UCSD-AML1 (cell line): Measurements from ENCODE around the gene FAXDC2.
"Not testable (repeated sequence)": the region's sequence is repeated elsewhere in the genome, so short reads cannot be mapped to it uniquely, and the experiment has no call there.

Experiments used
- DNase-seq: peaks from one replicate; lab custom pipeline; 2025; ENCODE audit not compliant: unreplicated experiment; lab: John Stamatoyannopoulos, UW

FAXDC2 gene

DNA sequence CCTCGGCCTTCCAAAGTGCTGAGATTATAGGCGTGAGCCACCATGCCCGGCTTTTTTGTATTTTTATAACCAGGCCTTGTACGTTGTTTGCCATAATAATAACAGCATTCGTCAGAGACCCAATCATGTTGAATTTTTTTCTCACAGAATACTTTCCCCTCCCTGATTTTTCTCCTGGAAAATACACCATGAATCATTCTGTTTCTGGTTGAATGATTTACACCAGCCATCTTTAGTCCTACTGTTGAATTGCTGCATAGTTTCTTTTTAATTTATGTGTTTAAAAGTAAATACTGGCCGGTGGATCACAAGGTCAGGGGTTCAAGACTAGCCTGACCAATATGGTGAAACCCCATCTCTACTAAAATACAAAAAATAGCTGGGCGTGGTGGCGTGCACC, 11.5 kb upstream of the FAXDC2 start:
- DNase-seq, result no peak

DNA sequence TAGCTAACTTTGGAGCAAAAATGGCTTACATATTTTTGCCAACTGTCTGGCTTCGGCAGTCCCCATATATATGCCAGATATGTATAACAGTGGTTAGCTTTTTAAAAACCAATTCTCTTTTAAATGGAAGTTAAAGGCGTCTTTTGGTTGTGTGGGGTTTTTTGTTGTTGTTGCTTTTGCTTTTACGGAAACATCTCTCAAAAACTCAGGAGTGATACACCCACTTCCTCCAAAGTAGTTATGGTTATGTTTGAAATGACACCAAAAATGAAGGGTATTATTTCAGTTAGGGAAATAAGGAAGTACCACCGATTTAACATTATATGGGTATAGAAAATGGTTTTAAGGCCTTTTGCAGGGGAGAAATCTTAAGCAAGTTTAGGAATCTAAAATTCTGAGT, 10.4 kb upstream of the FAXDC2 start:
- DNase-seq, result no peak

DNA sequence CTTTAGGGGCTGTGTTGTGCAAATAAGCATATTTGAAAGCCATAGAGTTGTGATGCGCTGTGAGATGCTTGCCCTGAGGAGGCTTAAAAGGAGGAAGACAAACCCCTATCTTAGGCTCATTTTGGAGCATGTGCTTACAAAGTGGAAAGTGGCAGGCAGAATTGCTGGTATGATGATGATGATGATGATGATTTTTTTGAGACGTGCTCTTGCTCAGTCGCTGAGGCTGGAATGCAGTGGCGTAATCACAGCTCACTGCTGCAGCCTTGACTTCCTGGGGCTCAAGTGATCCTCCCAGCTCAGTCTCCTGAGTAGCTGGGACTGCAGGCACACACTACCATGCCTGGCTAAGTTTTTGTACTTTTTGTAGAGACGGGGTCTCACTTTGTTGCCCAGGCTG, 9.7 kb upstream of the FAXDC2 start:
- peak; percentile 10 for DNase-seq

DNA sequence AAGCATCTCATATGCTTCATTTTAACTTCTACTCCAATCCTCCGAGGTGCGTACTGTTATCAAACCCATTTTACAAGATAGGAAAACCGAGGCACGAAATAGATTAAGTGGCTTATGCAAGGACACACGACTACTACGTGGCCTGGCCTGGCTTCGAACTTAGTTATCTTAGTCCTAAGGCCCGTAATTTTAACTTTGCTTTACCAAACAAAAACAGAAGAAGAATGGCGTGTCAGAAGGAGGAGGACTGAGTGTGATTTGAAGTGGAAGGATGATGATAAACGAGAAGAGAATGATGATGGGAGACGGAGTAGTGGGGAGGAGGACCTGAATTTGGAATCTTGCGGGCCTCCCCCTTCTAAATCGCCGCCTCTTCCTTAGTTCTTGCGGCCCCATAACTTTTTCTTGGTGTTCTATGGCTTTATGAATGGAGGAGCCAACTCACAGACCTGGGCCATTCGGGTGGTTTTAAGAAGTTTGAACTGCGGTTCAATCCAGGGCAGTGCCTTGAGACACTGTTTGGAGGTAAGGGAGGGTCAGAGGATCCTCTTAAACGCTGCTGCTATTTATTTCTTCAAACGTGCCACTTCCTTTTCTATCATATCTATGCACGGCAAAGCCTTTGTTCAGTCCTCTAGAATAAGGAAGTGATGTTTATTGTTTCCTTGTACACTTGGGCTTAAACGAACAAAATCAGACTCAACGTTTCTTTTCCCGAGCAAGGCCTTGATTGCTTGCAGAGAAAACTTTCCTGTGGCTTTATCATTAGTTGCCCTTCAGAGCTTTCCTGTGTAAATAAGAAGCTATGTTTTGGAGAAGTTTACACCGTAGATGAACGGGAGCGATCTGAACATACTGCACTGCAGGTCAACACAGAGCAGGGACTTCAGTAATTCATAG, 8.8 kb upstream of the FAXDC2 start:
- peak; percentile 18 for DNase-seq

DNA sequence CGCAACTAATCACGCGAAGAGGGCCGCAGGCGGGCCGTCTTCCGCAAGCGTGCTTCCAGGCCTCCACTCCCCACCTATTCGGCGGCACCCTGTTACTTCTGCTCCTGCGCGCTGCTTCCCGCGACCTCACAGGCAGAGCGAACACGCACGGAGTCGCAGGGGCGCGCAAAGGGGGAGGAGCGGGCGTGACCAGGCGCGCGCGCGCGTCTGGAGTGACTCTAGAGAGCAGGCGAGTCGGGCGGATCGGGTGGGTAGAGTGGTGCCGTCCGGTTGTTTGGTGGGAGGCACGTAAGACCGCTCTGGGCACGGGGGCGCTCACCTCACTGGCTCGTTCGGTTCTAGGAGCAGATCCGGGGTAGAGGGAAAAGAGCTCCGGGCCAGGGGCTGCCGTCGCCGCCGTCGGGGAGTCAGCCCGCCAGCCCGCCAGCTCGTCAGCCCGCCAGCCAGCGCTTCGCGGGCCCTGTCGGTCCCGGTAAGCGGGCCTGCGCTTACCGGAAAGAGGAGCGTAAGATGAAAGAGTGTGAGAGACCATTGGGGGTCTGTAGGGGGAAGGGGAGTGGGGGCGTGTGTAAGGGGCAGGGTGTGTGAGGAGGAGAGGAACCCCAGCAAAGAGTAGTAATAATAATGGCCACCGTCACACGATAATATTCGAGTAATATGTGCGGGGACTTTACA, 8.0 kb upstream of the FAXDC2 start, which contains the start of gene CNOT8:
CNOT8 (plus strand) TSS at position 331 of the 675 bp plus-strand sequence. CDS start 4,652 bp downstream, outside the sequence.
- DNase-seq, result peak; percentile 98

DNA sequence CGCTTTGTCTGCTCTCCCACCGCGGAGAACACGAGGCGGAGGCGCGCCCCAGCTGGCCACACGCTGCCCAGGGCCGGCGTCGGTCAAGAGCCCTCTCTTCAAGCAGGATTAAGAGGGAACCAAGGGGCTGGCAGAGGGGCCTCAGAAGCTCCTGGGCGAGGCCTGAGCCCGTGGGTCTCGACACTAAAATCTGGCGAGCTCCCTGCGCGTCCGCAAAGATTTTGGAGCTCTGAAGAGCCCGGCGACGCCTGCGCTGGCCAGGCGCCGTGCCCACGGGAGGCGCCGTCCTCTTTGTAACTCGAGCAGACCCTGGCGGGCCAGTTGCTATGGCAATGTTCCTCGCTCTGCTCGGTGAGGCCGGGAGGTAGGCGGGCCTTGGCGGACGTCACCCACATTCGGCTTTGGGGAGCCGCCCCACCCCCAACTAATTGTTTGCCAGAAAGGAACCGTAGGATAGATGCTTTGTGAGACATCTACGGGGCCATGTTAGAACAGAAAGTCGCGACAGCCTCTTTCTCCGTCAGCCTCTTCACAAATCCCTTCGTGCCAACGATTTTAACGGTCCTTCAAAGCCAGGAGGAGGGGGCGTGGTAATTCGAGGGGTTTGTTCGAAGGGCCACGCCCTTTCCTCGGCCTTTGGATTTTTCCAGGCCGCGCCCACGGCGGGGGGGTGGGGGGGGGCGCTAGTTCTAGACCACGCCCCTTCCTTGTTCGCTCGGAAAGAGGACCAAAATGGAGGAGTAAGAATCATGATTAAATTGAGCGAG, 7.3 kb upstream of the FAXDC2 start:
- peak; percentile 96 for DNase-seq

DNA sequence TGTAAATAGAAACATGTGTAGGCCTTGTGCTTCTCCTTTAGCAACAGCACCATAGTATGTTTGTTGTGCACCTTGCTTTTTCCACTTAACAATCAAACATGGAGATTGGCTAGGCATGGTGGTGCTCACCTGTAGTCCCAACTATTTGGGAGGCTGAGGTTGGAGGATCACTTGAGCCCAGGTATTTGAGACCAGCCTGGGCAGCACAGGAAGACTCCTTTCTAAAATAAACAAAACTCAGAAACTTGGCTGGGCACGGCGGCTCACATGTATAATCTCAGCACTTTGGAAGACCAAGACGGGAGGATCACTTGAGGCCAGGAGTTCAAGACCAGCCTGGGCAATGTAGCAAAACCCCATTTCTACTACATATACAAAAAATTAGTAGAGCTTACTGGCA, 948 bp upstream of the FAXDC2 start:
- DNase-seq, result no peak

DNA sequence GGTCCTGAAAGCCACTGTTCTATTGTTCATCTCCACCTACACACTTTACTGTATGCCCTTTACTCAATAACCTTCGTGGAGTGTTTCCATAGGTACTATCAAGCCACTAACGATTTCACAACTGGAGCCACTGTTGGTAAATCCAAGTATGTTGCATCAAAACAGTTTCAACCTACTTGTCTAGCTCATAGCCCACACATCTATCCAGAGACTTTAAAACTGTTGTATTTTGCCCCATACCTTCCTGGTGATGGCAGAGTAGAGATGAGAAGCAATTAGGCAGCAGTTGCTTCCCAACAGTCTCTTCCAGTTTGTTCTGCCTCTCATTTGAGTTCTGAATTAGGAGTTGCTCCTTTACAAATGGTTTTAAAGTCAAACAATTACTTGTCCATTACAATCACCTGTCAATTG, 607 bp downstream of the FAXDC2 start:
- no peak for DNase-seq

DNA sequence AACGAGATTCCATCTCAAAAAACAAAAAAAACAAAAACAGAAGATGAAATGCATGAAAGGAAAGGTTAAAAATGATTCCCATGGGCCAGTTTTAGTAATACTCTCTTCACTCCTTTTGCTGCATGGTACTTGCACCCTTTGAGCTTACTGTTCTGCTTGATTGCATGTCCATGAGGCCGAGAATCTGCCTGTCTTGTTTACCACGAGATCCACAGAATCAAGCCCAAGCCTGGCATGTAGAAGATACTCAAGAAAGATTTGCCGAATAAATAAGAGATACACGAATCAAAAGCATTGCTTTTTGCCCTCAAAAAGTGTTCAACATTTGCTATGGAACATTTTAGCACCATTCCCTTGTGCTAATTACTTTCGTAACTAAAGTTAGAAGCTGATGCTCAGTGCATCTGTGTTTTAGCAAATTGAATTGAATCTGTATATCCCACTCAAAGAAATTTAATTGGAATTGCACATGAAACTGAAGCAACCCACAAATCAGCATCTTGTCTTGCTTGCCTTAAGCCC, 1.1 kb downstream of the FAXDC2 start:
- no peak for DNase-seq

DNA sequence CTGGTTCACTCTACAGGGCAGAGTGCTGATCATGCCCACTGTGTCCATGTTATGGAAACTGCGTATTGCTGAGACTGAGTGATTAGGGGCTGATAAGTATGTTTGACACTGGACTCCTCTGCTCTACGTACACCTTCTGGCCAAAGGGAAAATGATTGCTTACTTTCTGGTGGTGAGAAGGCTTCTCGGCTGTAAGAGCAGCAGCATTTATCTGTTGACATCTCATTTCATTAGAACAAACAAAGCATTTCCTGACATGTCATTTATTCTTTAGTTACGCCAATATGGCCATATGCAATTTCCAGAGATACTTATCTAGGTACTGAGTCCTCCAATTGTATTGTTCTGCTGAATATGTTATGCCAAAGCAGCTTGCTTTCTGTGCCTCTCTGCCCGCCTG, 5.6 kb downstream of the FAXDC2 start:
- DNase-seq, result no peak

DNA sequence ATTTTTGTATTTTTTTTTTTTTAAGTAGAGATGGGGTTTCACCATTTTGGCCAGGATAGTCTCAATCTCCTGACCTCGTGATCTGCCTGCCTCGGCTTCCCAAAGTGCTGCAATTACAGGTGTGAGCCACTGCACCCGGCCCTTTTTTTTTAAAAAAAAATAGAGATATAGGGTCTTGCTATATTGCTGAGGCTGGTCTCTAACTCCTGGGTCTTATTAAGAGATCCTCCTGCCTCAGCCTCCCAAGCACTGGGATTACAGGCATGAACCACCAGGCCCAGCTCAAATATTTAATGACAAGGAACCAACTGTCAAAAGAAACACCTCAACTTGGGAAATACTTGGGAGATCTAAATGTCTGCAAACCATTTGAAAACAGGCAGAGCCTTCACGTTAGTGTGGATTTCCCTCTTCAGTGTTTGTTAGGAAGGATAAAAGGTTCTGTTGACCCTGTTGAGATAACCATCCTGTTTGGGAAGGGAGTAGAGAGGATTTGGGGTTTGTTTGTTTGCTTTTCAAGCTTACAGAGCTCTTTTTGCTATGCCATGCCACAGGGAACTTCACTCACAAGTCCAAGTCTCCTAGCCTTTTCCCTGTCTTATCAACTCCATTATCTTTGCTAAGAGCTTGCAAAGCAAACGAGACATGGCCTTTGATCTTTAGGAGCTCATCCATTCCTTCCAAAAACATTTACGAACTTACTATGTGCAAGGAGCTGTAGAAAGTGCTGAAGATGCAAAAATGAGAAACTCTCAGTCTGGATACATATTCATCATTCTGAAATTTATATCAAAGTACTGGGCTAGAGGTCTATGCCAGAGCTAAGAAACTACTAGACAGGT, 7.5 kb downstream of the FAXDC2 start:
- DNase-seq, result no peak

DNA sequence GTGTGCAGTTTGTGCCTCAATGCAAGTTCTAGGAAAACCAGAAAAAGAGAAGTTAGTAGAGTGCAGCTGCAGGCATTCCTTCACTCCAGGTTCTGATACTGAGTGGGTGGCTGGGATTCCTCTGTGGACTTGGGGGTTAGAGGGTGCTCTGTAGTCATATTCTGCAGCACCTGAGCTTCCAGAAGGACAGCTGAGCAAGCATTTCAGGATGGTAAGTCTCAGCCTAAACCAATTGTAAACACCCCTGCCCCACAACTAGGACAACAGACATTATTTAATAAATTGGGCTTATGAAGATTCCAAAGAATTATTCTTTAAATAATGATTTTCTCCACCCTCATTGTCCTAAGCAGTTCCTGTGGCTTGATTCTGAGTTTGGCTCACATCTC, 9.1 kb downstream of the FAXDC2 start:
- no peak for DNase-seq

DNA sequence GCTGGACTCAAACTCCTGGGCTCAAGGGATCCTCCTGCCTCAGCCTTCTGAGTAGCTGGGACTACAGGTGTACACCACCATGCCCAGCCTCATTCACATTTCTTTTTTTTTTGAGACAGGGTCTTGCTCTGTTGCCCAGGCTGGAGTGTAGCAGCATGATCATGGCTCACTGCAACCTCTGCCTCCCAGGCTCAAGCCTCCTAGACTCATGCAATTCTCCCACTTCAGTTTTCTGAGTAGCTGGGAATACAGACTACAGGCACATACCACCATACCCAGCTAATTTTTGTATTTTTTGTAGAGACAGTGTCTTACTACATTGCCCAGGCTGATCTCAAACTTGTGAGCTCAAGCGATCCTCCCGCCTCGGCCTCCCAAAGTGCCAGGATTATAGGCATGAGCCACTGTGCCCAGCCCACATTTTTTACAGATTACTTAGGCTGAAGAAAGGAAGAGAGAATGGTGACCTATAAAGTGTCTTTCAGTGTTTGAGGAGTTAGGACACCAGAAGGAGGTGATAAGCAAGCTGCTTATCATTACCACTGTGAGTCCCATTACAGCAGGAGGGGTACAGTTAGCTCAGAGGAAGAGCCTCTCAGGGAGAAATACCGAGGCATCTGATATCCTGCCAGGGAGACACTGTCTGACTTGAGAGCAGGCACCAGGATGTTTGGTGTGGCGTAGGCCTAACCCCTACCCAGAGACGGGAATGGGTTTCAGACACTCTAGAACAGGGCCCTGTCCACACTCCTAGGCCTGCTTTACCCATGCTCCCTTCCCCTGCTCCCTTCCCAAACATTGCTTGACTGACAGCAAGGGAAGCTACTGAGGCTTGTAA, 9.7 kb downstream of the FAXDC2 start:
- DNase-seq, result peak; percentile 20

DNA sequence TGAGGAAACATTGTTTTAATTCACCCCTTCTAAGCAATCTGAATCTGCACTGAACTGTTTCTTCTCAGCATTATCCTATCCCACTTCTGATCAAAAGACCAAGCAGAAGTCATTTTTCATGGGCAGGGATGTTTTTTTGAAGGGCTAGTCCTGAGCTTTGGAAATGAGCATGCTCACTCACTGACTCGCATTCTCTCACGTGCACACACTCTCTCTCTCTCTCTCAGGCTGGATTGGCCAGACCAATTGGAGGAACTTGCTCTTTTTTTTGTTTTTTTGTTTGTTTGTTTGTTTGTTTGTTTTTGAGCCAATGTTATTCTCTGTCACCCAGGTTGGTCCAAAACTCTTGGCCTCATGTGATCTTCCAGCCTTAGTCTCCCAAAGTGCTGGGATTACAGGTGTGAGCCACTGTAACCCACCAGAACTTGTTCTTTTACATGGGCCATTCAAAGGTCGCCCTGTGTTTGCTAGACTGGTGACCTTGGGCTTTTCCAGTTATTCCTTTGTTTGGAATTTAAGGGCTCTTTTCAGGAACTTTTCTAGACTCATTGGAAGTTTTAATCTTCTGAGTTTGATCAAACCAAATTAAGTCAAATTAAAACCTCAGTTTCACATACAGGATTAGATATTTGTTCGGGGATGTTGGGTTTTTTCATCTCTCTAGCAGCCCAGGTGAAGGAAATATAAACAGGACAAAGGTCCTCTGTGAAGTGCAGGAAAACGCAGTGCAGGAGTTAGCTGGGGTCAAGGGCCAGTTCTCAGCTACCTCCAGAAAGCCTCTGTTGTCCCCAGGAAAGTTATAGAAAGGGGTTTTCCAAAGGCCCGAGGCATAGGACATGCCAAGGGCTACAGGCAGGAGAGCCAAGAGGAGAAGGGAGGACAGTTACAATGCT, 13.1 kb downstream of the FAXDC2 start:
- no peak for DNase-seq

DNA sequence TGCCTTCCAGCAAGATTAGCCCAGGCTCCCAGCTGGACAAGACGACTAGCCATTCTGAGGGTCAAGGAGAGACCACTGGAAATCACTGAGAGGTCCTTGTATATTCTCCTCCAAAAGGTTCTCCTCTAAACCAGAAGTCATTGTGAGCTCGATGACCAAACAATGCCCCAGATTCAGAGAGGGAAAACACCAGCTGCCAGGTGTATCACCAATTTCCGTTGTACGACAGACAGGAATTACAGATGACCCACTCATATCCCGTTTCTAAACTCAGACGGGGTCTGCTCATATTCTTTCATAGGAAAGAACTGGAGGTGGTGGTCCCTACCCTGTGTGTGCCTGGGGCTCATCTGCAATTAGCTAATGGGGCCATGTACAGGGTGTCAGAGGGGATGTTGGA, 14.2 kb downstream of the FAXDC2 start:
- DNase-seq, result no peak

DNA sequence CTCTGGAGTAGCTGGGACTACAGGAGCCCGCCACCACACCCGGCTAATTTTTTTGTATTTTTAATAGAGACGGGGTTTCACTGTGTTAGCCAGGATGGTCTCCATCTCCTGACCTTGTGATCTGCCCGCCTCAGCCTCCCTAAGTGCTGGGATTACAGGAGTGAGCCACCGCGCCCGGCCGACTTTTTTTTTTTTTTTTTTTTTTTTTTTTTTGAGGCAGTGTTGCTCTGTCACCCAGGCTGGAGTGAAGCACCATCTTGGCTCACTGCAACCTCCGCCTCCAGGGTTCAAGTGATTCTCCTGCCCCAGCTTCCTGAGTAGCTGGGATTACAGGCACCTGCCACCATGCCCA, 14.7 kb downstream of the FAXDC2 start:
- DNase-seq, result not testable (repeated sequence)

DNA sequence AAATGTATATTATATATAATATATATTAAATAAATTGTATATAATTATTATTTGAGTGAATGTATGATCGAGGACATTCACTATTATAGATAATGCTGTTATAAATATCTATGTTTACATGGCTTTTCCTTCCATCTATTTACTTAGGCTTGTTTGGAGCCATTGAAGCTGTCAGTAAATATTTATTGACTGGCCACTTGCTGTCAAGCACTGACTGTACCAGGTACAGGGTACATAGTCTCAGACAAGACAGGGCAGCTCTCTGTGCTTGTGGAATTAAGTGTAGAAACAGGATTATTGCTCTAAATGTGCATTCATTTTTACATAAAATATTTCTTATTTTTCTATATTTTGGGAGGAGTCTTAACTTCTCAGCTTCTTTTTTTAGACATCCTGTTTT, 16.4 kb downstream of the FAXDC2 start:
- DNase-seq, result no peak

DNA sequence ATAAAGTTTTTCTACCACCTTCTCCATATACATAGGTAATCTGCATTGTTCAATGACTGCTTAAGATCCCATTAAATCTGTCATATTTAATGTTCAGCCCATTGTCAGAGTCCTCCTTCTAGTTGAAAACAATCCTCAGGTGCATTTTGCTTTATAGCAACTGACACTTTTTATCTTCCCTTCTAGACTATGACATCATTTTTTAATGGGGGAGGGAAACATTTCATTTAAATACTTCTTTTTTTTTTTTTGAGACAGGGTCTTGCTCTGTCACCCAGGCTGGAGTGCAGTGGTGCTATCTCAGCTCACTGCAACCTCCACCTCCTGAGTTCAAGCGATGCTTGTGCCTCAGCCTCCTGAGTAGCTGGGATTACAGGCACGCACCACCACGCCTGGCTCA, 17.6 kb downstream of the FAXDC2 start:
- DNase-seq, result not testable (repeated sequence)

DNA sequence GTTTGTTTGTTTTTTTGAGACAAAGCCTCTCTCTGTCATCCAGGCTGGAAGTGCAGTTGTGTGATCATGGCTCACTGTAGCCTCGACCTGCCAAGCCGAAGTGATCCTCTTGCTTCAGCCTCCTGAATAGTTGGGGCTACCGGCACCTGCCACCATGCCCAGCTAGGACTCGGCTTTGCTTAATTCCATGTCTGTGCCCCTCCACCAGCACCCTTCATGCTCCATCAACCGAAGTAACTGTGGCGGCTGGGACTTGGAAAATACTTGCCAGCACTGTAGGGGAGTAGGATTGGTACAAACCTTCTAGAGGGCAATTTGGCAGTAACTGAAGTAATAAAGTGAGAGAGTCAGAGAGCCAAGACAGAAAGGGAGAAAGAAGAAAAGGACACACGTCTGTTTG, 19.0 kb downstream of the FAXDC2 start:
- DNase-seq, result no peak
